OCI-LY1 (cell line): ENCODE measurements around the gene FHOD3.

Experiments
- EZH2 ChIP-seq: fragments of 200-600 bp; sonication (generic), shearing (Covaris generic); IDR thresholded peaks from 2 replicates; pipeline ENCODE4 v1.8.0; 2017; ENCODE audit warnings: borderline replicate concordance, mixed run types, mild to moderate bottlenecking, antibody characterized with exemption, low read length, moderate library complexity, mixed read lengths
- TF ChIP-seq, protein P1 (sequence below): fragments of 200-600 bp; sonication (generic), shearing (Covaris generic); IDR thresholded peaks from 2 replicates; pipeline ENCODE4 v1.5.1; 2017; ENCODE audit warnings: mild to moderate bottlenecking, antibody characterized with exemption, low read length, moderate library complexity, mixed read lengths

DNA sequence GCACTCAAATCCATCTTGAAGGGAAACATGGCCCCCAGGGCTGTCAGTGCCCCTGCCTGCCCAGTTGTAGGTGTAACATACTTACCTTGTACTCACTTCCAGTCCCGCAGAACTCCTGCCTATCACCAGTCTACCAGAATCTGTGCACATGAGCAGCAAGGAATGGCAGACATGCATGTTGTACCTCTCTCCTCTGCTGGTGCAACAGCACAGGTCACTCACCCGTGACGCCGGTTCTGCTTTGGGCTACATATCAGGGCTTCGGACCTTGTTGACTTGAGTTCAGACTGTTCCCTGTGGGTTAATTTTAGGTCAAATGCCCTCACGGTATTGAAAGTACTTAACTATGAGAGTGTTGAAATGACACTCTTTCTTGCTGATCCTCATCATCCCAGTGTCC is 315.6 kb downstream of the FHOD3 start:
- TF ChIP-seq, protein P1, sequence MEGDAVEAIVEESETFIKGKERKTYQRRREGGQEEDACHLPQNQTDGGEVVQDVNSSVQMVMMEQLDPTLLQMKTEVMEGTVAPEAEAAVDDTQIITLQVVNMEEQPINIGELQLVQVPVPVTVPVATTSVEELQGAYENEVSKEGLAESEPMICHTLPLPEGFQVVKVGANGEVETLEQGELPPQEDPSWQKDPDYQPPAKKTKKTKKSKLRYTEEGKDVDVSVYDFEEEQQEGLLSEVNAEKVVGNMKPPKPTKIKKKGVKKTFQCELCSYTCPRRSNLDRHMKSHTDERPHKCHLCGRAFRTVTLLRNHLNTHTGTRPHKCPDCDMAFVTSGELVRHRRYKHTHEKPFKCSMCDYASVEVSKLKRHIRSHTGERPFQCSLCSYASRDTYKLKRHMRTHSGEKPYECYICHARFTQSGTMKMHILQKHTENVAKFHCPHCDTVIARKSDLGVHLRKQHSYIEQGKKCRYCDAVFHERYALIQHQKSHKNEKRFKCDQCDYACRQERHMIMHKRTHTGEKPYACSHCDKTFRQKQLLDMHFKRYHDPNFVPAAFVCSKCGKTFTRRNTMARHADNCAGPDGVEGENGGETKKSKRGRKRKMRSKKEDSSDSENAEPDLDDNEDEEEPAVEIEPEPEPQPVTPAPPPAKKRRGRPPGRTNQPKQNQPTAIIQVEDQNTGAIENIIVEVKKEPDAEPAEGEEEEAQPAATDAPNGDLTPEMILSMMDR, result no peak
- TF ChIP-seq EZH2, result no peak
